HG02970 (cell line): Measurements from ENCODE around the gene FBXW2.
"Not testable (repeated sequence)": the region's sequence is repeated elsewhere in the genome, so short reads cannot be mapped to it uniquely, and the experiment has no call there.

Experiments used
- ATAC-seq: cut with Tn5 transposase; IDR thresholded peaks from one replicate; pipeline ENCODE4 v1.9.1; 2021; ENCODE audit warnings: mild to moderate bottlenecking, moderate library complexity, moderate number of reproducible peaks; ENCODE audit not compliant: unreplicated experiment, low FRiP score

Gene FBXW2

GRCh38 chr9:120750421-120750820 lies 42.8 kb downstream of the FBXW2 start:
- no peak for ATAC-seq

- ATAC-seq = not testable (repeated sequence)
Observed at GRCh38 chr9:120746366-120746765, 46.9 kb downstream of the FBXW2 start.

- ATAC-seq = no peak
Observed at GRCh38 chr9:120745278-120745677, 47.9 kb downstream of the FBXW2 start.

GRCh38 chr9:120742951-120743416 lies 50.2 kb downstream of the FBXW2 start:
- ATAC-seq = no peak

GRCh38 chr9:120741701-120742100 lies 51.5 kb downstream of the FBXW2 start:
- no peak for ATAC-seq

- no peak for ATAC-seq
Observed at GRCh38 chr9:120741191-120741590, 52.0 kb downstream of the FBXW2 start.

GRCh38 chr9:120740132-120740531 lies 53.1 kb downstream of the FBXW2 start:
- ATAC-seq = no peak

GRCh38 chr9:120737416-120738165 lies 55.6 kb downstream of the FBXW2 start:
- ATAC-seq = no peak

- no peak for ATAC-seq
Observed at GRCh38 chr9:120736881-120737280, 56.3 kb downstream of the FBXW2 start.

- no peak for ATAC-seq
Observed at GRCh38 chr9:120735415-120736126, 57.6 kb downstream of the FBXW2 start.

- no peak for ATAC-seq
Observed at GRCh38 chr9:120734607-120735410, 58.4 kb downstream of the FBXW2 start.

- no peak for ATAC-seq
Observed at GRCh38 chr9:120733190-120733589, 60.0 kb downstream of the FBXW2 start.

GRCh38 chr9:120730654-120731514 lies 62.3 kb downstream of the FBXW2 start:
- ATAC-seq = no peak

GRCh38 chr9:120729791-120730241 lies 63.4 kb downstream of the FBXW2 start:
- ATAC-seq = no peak

GRCh38 chr9:120726484-120726883 lies 66.7 kb downstream of the FBXW2 start:
- no peak for ATAC-seq

GRCh38 chr9:120725907-120726306 lies 67.3 kb downstream of the FBXW2 start:
- no peak for ATAC-seq

- no peak for ATAC-seq
Observed at GRCh38 chr9:120724757-120725400, 68.3 kb downstream of the FBXW2 start.

GRCh38 chr9:120723565-120723964 lies 69.7 kb downstream of the FBXW2 start:
- ATAC-seq = no peak

GRCh38 chr9:120720404-120720803 lies 72.8 kb downstream of the FBXW2 start:
- no peak for ATAC-seq
